Measurements from ENCODE around the gene TRAK2. TPM values are rescaled to one million over a fixed set of nuclear protein-coding genes. Genes with fewer than 3 reads are reported as not detected.

Gene TRAK2
- total RNA-seq, 2 donors from 2014 or later, result 14.8 to 15.2 TPM

DNA sequence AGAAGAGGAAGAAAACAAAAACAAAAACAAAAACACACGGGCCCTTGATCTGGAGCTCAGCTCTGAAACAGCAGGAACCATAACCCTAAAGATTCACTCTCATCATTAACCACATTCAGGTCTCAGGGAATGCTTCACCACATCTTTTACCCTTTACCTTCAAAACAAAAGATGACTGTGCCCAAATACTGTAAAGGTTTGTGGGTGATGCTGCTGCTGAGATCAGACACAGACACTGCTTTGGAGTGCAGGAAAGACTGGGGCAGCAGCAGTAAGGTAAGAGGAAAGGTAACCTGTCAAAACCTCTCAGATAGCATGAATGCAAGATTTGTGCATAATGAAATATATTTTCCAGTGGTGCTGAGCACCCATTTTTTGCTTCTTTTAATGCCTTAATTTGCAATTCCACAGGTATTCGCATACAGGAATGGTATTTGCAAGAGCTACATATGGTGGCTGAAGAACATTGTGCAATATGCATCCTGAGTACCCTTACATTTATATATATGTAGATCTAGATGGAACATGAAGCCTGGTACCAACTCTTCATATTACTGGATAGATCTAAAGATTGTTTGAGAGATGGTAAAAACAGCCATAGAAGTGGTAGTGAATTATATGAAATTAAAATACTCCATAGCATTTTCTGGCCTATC is 90.1 kb downstream of the TRAK2 start:
- H3K9me3 Mint-ChIP-seq, result peaks cover 16% of the 10 kb centered on the region
- H3K27ac ChIP-seq (ENCODE audit: low read depth, low read length), result no peak overlapping the region
- no peaks in the 10 kb centered on the region for H3K36me3 ChIP-seq (ENCODE audit: control insufficient read depth, insufficient read depth, low read length)
- peaks cover 2% of the 10 kb centered on the region for H3K4me1 Mint-ChIP-seq
- no peak overlapping the region for H3K9ac ChIP-seq (ENCODE audit: extremely low read depth, low read length, poor library complexity, severe bottlenecking)
- WGBS, 2 experiments (ENCODE audit: insufficient coverage in 1 of 2, insufficient read length in 1 of 2), result 89% methylated on average over 2 of the region's 2 CpGs; no CpG with 5 or more reads in 1 of the 2 experiments
- DNase-seq, result no peak
- no peaks in the 10 kb centered on the region for H3K4me1 ChIP-seq (ENCODE audit: control insufficient read depth, insufficient read depth, low read length)
- H3K4me3 ChIP-seq (ENCODE audit: low read length), result no peak overlapping the region
- H3K9me3 ChIP-seq (ENCODE audit: control insufficient read depth, low read length), result peaks cover 12% of the 10 kb centered on the region
- no peaks in the 10 kb centered on the region for H3K27me3 Mint-ChIP-seq (ENCODE audit: insufficient read depth)
- H3K36me3 Mint-ChIP-seq (ENCODE audit: low read depth), result peaks cover 17% of the 10 kb centered on the region
- H3K27ac Mint-ChIP-seq, result no peak overlapping the region
- TF ChIP-seq, protein P1, sequence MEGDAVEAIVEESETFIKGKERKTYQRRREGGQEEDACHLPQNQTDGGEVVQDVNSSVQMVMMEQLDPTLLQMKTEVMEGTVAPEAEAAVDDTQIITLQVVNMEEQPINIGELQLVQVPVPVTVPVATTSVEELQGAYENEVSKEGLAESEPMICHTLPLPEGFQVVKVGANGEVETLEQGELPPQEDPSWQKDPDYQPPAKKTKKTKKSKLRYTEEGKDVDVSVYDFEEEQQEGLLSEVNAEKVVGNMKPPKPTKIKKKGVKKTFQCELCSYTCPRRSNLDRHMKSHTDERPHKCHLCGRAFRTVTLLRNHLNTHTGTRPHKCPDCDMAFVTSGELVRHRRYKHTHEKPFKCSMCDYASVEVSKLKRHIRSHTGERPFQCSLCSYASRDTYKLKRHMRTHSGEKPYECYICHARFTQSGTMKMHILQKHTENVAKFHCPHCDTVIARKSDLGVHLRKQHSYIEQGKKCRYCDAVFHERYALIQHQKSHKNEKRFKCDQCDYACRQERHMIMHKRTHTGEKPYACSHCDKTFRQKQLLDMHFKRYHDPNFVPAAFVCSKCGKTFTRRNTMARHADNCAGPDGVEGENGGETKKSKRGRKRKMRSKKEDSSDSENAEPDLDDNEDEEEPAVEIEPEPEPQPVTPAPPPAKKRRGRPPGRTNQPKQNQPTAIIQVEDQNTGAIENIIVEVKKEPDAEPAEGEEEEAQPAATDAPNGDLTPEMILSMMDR (conservative IDR thresholded peaks at IDR 0.05), result no peak
- no peak overlapping the region for H3K4me3 Mint-ChIP-seq
- H3K27me3 ChIP-seq (ENCODE audit: control insufficient read depth, insufficient read depth, low read length, poor library complexity, severe bottlenecking), result no peaks in the 10 kb centered on the region

DNA sequence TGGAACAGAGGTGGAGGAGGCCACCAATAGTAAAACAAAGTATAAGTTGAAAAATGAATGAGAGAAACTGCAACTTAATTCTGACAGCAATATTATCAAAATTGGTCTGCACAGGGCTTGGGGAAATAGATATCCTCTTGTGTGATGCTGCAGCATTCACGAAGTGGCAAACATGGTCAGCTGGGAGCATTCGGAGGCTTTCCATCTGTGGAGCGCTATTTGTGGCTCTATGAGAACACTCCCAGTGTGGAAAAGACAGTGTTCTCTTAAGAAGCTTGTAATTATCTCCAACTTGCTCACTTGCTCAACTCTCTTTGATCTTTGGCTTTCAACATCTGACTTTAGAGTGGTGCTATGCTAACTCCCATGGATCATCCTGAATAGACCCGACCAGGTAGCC is 91.0 kb downstream of the TRAK2 start:
- peaks cover 2% of the 10 kb centered on the region for H3K4me1 Mint-ChIP-seq
- WGBS, 2 experiments (ENCODE audit: insufficient coverage in 1 of 2, insufficient read length in 1 of 2), result 87 to 96% methylated on average over 4 of the region's 4 CpGs
- TF ChIP-seq, protein P1 (conservative IDR thresholded peaks at IDR 0.05), result no peak

DNA sequence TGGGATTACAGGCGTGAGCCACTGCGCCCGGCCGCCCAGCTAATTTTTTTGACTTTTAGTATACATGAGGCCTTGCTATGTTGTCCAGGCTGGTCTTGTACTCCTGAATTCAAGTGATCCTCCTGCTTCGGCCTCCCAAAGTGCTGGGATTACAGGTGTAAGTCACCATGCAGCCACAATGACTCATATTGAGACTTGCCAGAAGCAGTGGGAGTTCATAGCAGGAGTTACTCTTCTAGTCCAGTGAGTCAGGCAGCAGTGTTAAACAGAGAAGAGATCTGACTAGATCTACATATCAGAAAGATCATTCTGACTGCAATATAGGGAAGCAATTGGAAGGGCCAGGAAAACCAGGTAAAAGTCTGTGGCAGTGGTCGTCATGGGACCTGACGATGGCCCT is 92.6 kb downstream of the TRAK2 start:
- DNase-seq, result no peak
- no peak overlapping the region for H3K27ac Mint-ChIP-seq
- H3K4me1 Mint-ChIP-seq, result peaks cover 2% of the 10 kb centered on the region
- Histone ChIP-seq H3K9ac (ENCODE audit: extremely low read depth, low read length, poor library complexity, severe bottlenecking) (no peak overlapping the region), H3K27ac (ENCODE audit: low read depth, low read length) (no peak overlapping the region), H3K9me3 (ENCODE audit: control insufficient read depth, low read length) (peaks cover 11% of the 10 kb centered on the region), H3K4me3 (ENCODE audit: low read length) (no peak overlapping the region), H3K36me3 (ENCODE audit: control insufficient read depth, insufficient read depth, low read length) (no peaks in the 10 kb centered on the region), H3K27me3 (ENCODE audit: control insufficient read depth, insufficient read depth, low read length, poor library complexity, severe bottlenecking) (no peaks in the 10 kb centered on the region), H3K4me1 (ENCODE audit: control insufficient read depth, insufficient read depth, low read length) (no peaks in the 10 kb centered on the region)
- H3K9me3 Mint-ChIP-seq, result peaks cover 14% of the 10 kb centered on the region
- 85 to 90% methylated on average over 7 of the region's 7 CpGs for WGBS, 2 experiments (ENCODE audit: insufficient coverage in 1 of 2, insufficient read length in 1 of 2)
- peaks cover 15% of the 10 kb centered on the region for H3K36me3 Mint-ChIP-seq (ENCODE audit: low read depth)
- H3K4me3 Mint-ChIP-seq, result no peak overlapping the region
- H3K27me3 Mint-ChIP-seq (ENCODE audit: insufficient read depth), result no peaks in the 10 kb centered on the region
- TF ChIP-seq, protein P1 (conservative IDR thresholded peaks at IDR 0.05), result no peak

More for the DNA sequence above, 91.0 kb downstream of the TRAK2 start:
- Histone ChIP-seq H3K9ac (ENCODE audit: extremely low read depth, low read length, poor library complexity, severe bottlenecking) (no peak overlapping the region), H3K27me3 (ENCODE audit: control insufficient read depth, insufficient read depth, low read length, poor library complexity, severe bottlenecking) (no peaks in the 10 kb centered on the region), H3K4me1 (ENCODE audit: control insufficient read depth, insufficient read depth, low read length) (no peaks in the 10 kb centered on the region), H3K4me3 (ENCODE audit: low read length) (no peak overlapping the region), H3K9me3 (ENCODE audit: control insufficient read depth, low read length) (peaks cover 12% of the 10 kb centered on the region), H3K27ac (ENCODE audit: low read depth, low read length) (no peak overlapping the region), H3K36me3 (ENCODE audit: control insufficient read depth, insufficient read depth, low read length) (no peaks in the 10 kb centered on the region)
- Mint-ChIP-seq H3K36me3 (ENCODE audit: low read depth) (peaks cover 17% of the 10 kb centered on the region), H3K9me3 (peaks cover 16% of the 10 kb centered on the region), H3K4me3 (no peak overlapping the region), H3K27me3 (ENCODE audit: insufficient read depth) (no peaks in the 10 kb centered on the region), H3K27ac (no peak overlapping the region)
- DNase-seq, result no peak
